HG03095 (cell line): ENCODE results near the gene ADI1.
"Not testable (repeated sequence)": the region's sequence is repeated elsewhere in the genome, so short reads cannot be mapped to it uniquely, and the experiment has no call there.

Experiments used
- ATAC-seq: cut with Tn5 transposase; IDR thresholded peaks from one replicate; pipeline ENCODE4 v1.9.1; 2021; ENCODE audit warnings: moderate library complexity; ENCODE audit not compliant: unreplicated experiment

The ADI1 gene

DNA sequence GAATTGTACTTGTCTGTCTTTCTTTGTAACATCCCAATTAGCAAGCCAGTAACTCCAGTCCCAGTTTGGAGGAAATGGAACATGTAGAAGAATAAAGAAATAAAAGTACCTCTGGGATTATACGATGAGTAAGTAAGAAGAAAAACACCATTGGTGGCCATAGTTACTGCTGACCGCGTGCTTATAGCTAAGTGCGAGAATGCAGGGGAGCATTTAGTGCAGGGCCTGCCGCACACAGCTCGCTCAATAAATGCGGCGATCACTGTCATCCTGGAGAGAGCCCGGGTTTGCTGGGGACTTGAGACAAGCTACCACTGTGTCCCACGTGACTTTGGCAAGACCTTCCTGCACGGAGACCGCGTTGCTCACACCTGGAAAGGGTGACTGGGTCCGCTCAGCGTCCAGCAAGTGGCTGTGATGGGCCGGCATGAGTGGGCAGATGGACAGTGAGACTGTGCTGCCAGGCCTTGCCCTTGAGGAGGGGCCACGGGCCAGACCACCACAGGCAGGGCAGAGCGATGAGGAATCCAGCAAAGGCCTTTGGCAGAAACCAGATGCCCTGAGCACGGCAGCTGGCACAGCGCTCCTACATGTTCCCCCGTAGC, 54.8 kb downstream of the ADI1 start:
- no peak for ATAC-seq

DNA sequence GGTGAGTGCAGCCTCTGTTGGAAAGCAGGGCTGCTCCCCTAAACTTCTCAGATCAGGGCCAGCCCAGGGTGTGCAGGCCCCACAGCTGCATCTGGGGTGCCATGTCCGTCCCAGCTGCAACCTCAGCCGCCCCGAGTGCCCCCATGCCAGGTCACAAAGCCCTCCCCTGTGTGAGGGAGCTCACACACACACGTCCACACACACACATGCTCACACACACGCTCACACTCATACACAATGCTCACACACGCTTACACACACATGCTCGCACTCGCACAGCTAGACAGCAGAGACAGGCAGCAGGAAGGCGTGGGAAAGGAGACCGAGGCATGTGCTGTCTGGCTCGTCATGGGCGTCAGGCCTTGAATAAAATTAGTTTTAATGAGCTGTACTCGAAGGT, 55.4 kb downstream of the ADI1 start:
- no peak for ATAC-seq

DNA sequence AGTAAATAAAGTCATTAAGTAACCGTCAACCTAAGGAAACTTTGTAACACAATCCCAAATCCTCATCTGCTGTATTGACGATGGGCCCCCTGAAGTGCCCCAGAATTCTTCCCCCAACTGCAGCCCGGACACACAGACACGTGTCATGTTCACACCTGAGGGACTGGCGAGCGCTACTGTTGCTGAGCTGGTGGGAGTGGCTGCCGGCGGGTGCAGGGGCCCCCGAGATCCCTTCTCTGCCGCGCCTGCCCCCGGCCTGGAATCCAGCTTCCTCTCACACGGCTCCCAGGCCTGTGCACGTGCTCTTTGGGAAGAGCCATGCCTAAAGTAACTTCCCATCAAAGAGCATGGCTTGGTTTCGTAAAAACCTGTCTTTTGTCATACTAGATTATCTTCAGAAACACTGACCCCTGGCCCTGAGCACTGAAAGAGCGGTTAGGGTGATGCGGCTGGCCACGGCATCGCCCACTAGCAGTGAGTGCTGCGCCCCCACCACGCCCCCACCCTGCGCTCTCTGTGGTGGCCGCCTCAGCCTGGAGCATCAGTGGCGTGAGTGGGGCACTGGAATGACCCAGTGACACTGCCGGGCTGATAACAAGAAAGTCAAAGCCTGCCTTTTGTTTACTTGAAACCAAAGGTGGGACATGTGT, 56.0 kb downstream of the ADI1 start:
- ATAC-seq, result no peak

DNA sequence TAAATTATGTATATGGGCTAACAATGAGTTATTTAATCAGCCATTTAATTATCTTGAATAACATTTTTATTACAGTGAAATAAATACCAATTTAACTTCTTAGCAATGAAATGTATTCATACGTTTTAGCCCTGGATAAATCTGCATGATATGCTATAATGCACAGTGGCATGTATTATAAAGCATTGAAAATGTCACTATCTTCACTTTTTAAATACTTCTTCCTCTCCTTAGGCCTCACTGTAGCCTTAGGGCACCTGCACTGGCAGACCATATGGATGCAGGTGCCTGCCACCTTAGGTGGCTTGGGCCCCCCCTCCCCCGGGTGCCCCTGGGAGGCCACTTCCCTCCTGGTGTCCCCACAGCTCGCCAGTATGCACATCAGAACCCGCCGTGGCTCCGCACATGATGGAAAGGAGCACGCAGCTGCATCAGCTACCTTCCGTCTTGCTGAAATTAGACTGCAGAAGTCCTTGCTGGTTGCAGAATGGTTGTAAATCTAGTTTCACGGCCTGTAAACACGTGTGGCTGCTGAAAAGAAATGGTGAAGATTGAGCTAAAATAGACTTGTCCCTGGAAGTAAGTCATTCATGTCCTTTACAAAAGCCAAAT, 56.7 kb downstream of the ADI1 start:
- ATAC-seq, result no peak

DNA sequence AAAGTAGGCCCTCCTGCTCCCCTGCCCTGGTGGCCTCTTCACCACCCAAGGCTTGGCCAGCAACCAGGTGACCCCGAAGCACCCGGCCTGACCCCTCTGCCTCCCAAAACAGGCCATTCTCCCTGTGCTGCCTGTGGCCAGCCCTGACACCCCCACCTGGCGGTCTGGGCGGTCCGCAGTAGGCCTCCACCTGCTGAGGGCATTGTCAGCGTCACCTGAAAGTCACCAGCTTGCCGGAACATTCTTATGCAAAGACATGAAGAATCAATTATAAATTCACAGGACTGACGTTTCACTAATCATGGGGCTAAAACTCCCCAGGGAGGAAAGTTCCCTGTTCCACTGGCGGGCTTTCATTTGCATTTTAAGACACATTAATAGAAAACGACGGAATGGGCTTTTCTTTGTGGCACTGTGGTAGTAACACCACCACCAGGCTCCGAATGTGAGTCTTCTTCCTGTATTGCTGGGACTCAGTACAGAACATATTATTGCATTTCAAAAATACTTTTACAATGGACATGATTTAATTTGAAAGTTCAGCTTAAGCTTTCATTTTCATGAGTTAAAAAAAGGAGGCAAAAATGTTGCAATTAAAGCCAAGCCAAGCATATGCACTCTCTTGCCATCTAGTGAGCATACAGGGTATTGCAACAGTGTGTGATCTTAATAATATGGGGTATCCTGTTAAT, 57.4 kb downstream of the ADI1 start:
- ATAC-seq, result peak; percentile 68

DNA sequence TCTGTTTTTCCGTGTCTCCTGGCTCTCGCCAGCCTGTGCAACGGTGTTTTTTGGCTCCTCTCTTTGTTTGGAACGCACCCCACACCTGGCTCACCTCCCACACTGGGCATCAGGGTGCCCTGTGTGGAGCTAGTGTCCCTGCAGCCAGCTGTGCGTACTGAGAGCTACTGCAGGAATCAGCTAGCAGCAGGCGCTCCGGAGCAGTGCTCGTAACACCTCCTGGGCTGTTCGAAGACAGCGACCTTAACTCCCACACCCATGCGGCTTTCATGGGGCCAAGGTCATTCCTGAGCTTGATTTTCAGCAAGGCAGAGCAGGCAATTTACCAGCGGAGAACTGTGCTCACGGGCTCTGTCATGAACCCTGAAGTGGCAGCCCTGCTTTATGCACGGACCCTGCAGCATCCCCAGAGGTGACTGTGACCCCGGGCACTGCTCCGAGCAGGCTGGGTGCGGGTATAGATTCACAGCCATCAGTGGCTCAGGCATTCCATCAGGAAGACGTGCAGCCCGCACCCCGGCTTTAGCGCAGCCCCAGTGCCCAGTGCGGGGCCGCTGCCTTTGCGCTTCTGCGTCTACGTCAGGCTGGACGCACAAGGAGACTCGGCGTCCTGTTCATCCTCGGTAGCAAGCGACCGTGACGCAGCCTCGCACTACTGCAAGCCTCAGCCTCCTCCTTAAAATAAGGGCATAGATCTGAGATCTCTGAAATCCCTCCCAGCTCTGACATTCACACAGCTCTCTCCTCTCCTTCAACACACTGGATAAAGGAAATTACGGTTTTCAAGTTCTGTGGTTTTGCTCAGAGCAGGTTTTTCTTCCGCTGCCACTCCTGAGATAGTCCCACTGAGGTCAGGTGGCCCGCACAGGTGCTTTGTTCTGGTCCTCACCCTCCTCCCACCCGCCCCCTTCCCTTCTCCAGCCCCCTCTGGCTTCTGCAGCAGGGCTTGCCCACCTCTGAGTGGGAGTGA, 58.2 kb downstream of the ADI1 start:
- ATAC-seq, result no peak

DNA sequence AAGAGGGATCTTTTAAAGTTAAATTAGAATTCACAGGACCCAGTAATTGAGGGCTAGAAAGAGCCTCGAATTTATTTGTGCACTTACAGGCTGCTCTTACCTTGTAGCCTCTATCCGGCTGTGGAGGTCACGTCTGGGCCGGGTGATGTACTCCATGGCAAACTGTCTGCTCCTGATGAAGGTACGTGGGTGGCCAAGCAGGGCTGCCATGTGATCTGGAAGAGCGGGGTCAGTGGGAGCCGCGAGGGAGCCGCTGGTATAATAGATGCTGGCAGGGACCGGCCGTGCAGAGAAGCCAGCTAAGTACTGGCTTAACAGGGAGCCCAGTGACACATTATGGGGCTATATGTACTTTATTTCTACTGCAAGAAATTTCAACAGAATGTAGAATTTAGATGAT, 59.2 kb downstream of the ADI1 start:
- ATAC-seq, result no peak

DNA sequence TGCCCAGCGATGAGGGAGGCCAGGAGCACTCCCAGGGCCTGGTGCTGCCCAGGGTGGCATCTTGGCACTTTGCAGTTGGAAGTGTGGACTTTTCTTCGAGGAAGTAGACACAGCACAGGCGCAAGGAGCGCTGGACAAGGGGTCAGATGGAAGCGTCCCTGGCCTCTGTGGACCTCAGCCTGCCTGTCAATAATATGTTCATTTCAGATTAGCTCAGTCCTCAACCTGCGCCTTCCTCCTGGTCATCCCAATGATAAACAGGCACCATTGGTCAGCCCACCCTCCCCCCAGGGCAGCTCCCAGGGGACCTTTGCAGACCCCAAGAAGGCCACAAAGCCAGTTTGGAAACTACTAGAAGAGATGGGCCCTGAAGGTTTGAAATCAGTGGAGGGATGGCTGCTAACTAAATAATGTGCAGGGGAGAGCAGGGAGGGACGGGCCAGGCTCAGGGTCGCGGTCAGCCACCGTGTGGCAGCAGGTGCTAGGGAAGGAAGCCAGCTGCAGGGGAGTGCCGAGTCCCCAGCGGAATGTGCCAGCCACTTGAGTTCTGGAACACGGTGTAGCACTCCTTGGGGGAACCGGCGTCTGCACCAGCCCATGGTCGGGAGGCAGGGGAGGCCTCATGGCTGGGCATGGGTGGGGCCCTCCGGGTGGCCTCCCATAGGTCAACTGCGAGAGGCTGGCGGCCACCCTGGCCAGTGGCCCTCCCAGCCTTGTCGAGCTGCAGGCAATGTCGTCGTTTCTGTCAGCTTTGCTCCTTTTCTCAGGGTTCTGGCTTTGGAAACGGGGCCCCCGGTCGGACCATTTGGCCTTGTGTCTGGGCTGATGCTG, 59.9 kb downstream of the ADI1 start:
- ATAC-seq, result no peak

DNA sequence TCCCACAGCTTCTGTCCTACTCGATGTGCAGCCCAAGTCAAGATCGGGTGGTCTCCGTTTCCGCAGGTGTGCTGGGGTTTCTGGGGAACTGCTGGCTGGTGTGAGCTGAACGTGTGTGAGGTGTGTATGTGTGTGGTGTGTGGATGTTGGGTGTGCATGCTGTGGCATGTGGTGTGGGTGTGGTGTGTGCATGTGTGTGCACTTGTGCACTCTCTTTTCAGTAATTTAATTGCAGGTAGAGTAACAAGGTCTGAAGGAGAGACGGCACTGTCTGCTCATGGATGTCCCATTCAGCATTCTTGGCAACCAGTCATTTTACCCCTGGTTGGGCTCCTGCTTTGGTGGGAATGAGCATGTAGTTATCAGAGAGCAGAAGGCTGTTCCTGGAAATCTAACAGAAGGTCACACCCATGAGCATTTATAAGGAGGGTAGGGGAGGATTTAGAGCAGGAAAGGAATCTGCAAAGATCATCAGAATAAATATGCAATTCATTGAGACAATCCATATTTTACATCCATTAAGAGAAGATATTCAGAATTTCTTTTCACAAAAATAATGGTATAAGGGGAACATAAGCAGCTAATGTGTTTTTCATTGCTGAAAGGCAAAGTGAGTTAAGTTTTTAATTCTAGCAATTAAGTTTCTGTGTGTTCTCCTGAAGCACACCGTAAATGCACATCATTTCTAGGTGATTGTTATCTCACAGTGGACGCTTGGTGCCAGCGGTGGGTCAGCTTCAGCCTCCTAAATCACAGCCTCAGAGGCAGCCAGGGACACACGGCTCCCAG, 60.7 kb downstream of the ADI1 start:
- no peak for ATAC-seq

DNA sequence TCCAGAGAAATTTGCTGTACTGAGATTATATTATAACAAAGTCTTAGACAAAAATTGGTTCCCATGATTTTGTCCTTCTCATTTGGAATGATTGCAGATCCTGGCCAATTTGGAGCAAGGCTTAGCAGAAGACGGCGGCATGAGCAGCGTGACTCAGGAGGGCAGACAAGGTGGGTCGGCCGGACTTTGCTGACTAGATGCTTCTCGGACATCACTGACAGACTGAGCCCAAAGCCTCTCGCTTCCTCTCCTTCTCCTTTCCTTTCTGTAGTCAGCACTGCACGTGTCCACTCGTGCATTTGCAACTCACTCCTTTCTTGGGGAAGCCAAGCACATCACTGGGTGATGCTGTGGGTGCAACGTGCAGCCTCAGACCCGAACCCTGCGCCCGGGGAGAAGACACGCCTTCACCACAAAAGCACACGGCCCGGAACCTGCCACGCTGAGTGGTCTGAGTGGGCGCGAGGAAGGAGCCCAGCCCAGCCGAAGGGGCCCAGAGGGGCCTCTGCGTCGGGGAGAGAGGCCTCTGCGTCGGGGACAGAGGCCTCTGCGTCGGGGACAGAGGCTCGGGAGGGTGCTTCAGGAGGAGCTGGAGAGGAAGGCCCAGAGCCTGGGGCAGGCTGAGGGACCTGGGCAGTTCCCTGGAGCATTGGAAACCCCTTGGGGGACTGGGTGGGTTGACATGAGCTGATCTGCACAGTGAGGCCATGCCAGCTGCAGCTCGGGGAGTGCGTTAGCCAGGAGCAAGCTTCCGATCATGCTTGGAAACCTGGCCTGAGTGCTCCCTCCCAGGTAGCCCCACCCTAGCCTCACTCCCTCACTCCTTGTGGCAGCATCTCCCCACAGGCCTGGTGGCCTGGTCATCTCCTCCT, 61.6 kb downstream of the ADI1 start:
- no peak for ATAC-seq

DNA sequence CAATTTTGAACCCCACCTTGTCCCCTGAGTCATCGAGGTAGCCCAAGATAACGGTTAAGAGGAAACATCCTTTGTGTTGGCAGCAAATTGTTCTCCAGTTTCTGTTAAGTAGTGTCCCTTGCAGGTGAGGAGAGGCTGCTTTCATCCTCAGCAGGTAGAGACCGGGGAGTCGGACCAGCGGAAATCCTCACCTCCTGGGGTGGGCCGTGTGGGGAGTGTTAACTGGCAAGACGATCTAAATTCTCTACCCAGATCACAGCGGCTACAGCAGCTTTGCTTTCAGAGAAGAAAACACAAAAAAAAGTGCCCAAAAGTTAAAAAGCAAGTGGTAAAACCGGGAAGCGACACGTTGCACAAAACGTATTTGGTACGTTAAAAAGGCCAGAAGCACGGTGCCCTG, 63.2 kb downstream of the ADI1 start:
- no peak for ATAC-seq

DNA sequence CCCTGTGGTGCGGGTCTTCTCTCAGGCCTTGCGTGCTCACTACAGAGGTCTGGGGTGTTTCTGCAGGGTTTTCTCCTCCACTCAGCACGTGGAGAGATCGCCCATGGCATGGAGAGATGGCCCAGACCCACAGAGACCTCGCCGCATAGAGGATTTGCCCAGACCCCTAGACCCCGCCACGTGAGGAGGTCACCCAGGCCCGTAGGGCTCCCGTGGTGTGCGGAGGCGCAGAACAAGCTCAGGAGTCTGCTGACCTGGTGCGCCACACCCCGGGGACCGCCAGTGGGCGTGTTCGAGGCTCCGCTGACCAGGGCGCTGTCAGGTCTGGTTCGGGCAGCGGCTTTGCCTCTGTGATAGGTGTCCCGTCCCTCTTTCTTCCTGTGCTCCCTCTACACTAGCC, 64.5 kb downstream of the ADI1 start:
- ATAC-seq, result no peak

DNA sequence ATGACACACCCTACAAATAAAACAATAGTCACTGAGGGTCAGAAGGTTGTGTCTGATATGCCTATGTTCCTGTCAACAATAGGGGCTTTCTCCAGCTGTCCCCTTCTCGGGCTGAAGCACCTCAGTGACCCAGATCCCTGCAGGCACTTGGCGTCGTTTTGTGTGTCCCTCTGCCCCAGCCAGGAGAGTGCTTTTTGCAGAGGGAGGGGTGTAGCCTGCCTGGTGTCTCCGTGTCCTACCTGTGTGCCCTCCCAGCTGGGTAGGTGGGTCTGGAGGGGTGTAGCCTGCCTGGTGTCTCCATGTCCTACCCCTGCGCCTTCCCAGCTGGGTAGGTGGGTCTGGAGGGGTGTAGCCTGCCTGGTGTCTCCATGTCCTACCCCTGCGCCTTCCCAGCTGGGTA, 65.3 kb downstream of the ADI1 start:
- ATAC-seq, result not testable (repeated sequence)

DNA sequence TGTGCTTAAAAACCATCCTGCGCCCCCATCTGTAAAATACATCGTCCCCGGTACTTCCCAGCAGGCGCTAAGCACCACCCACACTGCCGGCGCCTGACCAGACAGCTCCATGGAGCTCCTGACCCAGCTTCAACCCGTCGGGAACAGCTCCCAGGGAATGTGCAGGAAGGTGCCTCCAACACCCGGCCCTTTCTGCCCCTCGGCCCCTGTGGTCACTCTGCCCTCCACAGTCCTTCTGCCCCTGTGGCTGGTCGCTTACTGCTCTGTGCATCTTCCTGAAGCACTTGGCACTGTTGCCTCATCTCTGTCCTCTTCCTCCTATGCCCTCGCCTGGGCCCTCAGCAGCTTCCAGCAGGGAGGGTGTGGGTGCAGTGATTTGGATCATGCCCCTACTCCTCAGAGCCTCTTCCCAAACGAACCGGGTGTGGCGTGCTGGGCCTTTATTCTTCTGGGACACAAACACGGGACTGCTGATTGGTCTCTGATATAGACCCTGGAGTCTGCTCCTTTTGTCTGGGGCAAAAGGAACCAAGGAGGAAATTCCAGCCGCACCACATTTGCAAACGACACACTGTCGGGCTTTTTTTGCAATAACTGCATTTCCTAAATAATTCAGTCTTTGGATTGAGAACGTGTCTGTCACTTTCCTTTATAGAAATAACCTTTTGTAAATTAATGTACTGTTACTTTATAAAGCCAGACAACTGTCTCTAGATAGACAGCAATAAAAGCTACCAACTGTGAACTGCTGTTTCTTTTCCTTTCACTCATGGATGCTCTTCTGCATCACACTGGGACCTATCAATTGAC, 65.9 kb downstream of the ADI1 start:
- ATAC-seq, result no peak

DNA sequence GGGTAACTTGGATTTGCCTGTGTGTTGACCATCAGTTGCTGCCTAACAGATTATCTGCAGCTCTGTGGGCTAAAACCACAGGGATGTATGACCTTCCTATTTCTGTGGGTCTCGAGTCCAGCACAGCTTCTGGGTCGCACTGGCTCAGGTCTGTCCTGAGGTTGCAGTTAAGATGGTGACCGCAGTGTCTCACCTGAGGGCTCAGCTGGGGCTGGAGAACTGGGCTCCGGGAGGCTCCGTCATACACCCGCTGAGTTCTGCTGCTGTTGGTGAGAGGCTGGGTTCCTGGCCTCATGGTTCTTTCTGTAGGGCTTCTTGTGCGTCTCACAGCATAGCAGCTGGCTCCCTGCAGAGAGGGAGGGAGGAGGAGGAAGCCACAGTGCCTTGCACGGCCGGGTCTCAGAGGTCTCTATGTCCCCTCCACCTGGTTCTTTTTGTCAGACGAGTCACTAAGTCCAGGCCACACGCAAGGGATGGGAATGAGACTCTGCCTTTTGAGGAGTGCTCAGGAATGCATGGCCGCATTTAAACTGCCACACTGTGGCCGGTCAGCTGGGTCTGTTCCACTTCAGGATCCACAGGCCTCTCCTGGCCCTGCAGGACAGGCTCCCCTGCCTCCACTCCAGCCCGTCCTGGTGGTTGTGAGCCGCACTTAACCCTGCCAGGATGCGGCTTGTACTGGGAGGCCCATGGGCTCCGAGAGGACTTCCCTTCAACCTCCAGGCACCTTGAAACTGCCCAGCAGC, 67.2 kb downstream of the ADI1 start:
- ATAC-seq, result no peak

DNA sequence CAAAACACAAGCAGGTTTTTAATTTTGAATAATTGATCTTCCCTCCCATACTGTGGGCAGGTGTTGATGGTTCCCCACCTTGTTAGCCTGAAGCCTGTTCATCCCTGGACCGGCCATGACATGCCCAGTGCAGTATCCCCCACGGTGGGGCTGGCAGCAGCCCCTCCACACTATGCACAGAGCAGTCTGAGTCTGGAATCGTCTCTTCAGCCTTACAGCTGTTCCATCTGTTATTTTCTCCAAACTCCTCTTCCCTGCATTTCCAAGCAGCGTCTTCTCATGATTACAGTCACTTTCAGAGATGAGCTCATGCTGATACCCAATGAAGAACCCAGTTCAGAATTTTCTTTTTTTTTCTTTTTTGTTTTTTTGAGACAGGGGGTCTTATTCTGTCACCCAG, 68.2 kb downstream of the ADI1 start:
- no peak for ATAC-seq
